Left cardiac atrium (tissue), 4 donors: ENCODE data around the gene TRIM9. TPM values are rescaled to one million over a fixed set of nuclear protein-coding genes. Genes with fewer than 3 reads are reported as not detected.
A peak's percentile ranks its signal among the peaks of the same experiment; 100 is the strongest.

ENCODE experiments used
- ATAC-seq, 2 donors: fragments of 200-7000 bp; cut with Tn5 transposase; one replicate each; pipeline ENCODE4 v1.9.1; 2020; ENCODE audit warnings: mild to moderate bottlenecking in 2 of 2, moderate library complexity in 2 of 2
- DNase-seq: peaks from one replicate; pipeline ENCODE4 v3.0.0-alpha.2; 2020
- intact Hi-C, 2 donors: fragments of 100-400 bp; cut with DNase I; formaldehyde crosslinking; loops; one replicate each; pipeline versions ENCODE4 v1.14.1 to v1.15.1; 2022 to 2023
- total RNA-seq, 2 donors: library from RNA; stranded (reverse); fragmentation: NEBNext Ultra II Directional; extraction: Animal tissue kit (Norgen Biotek cat#: 25700); gene quantifications; one replicate each; pipeline ENCODE4 v1.2.1, GENCODE V29; 2021
- donor health status: DM: no; HTN: yes; CAD: no.
- donor health status: DM: no; HTN: yes; CAD: no; lungs with severe emphysema.
- donor health status: DM: yes; HTN: yes; CAD: no.
- donor health status: Dilated cardiomyopathy.

Gene TRIM9
- total RNA-seq, 2 donors from 2014 or later: 0.24 to 0.89 TPM

DNA sequence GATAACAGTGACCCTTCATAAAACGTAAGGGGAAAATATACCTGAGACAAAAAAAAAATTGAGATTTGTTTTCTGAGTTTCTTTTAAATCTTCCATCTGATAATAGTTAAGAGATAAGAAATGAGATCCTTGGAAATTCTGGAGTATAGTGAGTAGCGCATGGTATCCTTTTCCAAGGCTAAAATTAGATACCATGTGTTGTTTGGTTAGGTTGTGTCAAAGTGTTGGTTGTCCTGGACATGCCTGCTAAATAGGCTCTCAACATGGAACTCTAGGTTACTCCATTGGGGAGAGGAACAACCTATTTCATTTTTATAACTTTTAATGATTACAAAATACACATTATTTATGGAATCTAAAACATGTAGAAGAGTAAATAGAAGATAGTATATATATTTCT is 165.4 kb downstream of the TRIM9 start:
- no peak for DNase-seq
- intact Hi-C loops: no loop called here
- no peak for ATAC-seq

GRCh38 chr14:50928002-50928635 is 166.8 kb downstream of the TRIM9 start:
- ATAC-seq: peak; percentile 71 to 83
- intact Hi-C loops: no loop called here
- no peak for DNase-seq

- DNase-seq (no peak), ATAC-seq (peak in 1 of 2 donors; percentile 49)
- intact Hi-C loops: no loop called here
These were observed 168.0 kb downstream of the TRIM9 start for GRCh38 chr14:50926851-50927386.

Other genes with a start within 250 kb of the TRIM9 start
- gene ABHD12B, start 223.1 kb downstream of the TRIM9 start, total RNA-seq: under 1 TPM in 1 of 2 donors, not detected in 1; 0.18 TPM
- gene PYGL, start 150.6 kb downstream of the TRIM9 start, total RNA-seq: 10 to 100 TPM; 27.3 to 30.2 TPM
- 10 to 100 TPM; 11.9 to 14.7 TPM for gene TMX1, start 145.1 kb upstream of the TRIM9 start, total RNA-seq